ENCODE measurements around the gene CFDP1.

The CFDP1 gene

DNA sequence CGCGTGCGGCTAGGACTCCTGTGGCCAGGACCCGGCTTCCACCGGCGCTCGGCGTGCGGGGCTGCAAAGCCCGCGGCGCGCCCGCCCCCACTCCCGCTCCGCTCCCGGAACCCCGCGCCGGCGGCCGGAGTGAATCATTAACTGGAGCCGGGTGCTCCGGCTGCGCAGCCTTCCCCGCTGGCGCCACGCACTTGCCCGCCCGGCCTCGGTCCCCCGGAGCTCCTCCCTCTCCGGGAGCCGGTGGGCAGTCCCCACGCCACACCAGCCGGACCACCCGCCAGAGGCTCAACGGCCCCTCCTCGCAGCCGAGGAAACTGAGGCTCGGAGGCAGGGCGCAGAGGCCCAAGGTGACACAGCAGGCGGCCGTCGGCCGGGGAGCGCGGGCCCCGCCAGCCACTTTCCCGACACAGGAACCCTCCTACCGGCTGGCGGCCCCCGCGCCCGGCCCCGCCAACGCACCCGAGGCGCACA lies 182.5 kb downstream of the CFDP1 start:
- peak; percentile 99 for DNase-seq (ENCODE audit: low spot score)

- no peak for DNase-seq (ENCODE audit: low spot score)
Measured at GRCh38 chr16:75250089-75250808, 183.1 kb downstream of the CFDP1 start.

DNA sequence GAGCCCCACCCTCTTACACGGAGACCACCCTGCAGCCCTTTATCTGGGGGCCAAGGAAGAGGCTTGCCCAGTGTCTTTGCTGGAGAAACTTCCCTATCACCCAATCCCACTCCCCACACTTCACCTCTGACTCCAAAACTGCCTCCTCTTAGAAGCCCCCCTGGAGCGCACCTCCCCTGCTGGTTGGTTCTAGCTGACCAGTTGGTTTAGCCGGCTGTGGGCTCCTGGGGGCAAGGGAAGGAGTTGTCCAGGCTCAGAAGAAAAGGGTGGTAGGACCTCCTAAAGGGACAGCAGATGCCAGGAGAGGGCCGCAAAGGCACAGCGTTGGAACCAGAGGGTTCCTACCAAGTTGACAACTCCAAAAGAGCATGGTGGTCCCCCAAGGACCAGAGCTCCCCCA lies 183.9 kb downstream of the CFDP1 start:
- no peak for DNase-seq (ENCODE audit: low spot score)

DNA sequence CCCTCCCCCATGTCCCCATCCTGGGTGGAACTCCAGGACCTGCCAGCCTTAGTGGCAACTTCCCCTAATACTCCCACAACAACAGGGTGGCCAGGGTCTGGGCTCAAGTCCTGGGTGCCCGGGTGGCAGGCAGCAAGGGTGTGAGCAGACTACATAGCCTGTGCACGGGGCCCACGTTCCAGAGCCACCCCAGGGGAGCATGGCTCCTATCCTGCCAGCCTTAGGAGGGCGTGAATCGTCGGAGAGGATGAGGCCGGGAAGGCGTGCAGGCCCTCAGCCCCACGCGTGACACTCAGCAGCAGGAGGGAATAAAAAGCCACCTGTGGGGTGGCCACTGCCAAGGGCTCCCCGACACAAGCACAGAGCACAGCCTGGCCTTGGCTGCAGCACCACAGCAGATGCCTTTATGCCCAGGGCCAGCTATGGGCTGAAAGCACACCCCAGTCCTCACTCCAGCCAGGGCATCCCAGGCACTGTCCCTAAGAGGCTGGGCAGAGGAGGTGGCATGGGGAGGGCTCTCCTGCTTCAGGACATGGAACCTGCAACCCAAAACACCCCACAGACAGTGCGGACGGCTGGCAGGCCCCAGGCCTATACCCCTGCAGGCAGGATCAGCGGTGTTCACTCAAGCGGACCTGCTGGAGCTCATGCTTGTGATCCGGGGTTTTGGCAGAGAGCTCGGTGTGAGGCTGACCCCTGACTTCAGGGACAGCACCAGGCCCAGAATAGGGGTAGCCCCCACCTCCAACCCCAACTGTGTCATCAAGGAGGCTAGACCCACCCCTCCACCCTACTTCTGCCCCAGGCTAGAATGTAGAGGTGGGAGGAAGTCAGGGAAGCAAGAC lies 184.5 kb downstream of the CFDP1 start:
- no peak for DNase-seq (ENCODE audit: low spot score)

DNA sequence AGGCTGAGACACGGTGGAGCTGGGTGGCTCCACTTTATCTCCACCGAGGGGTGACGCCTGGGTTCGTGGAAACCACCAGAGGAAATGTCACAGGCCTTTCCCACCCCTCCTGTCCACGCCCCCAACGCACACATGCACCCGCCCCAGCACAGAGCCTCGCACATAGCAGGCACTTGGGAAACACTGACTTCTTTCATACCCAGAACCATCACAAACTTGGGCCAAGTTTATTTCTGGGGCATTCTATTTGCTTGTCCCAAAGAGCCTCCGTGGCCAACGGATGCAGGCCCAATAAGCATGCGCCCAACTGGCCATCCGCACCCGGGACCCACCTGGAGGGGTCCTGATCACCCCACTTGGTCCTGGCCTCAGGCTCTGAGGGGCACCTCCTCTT lies 185.2 kb downstream of the CFDP1 start:
- no peak for DNase-seq (ENCODE audit: low spot score)

GRCh38 chr16:75247249-75247648 lies 186.1 kb downstream of the CFDP1 start:
- no peak for DNase-seq (ENCODE audit: low spot score)

DNA sequence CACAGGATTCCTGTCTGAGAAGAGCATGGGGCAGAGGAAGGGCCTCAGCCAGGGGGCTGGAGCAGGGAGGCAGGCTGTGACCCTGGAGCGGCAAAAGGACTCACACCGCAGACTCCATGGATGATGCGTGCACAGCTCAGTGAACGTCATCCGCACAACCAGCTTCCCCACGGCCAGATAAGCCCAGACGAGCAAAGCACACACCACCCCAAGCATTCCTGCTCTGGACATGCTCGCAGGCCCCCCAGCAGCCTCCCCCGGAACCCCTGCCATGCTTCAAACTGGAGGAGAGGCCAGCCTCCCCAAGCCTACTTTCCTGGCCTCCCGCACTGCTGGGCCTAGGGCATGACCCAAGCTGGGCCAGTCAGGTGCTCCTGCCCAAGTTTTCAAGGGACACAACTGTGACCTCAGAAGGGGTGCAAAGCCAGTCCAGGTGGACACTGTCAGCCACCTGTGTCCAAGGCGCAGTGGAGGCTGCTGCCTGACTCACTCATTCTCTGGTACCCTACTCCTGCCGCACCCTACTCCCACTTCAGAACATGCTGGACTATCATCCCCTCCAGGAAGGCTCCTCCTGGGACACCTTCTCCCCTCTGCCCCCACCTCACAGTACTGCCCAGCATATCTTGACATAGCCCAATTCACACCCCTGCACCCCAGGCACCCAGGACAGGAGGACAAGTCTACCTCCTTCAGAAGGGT lies 186.6 kb downstream of the CFDP1 start:
- DNase-seq (ENCODE audit: low spot score), result no peak

GRCh38 chr16:75244844-75245758 lies 188.2 kb downstream of the CFDP1 start:
- peak; percentile 81 for DNase-seq (ENCODE audit: low spot score)

- DNase-seq (ENCODE audit: low spot score), result no peak
Measured at GRCh38 chr16:75244225-75244809, 189.0 kb downstream of the CFDP1 start.

All from HuH-7 (cell line).